PFSK-1 (cell line): ENCODE results near the gene TIMP1.

Experiments
- FOXP2 ChIP-seq: optimal IDR thresholded peaks from 2 replicates; pipeline ENCODE3; 2011; ENCODE audit warnings: borderline replicate concordance, control low read depth, inconsistent platforms; ENCODE audit not compliant: insufficient read depth; ENCODE audit errors: extremely low read length, extremely low read depth
- POLR2AphosphoS5 ChIP-seq: IDR thresholded peaks from 2 replicates; pipeline ENCODE4 v1.6.1; 2012; ENCODE audit warnings: low read depth, mild to moderate bottlenecking, control low read depth, low read length, moderate library complexity
- SIN3A ChIP-seq: IDR thresholded peaks from 2 replicates; pipeline ENCODE4 v1.6.1; 2012; ENCODE audit warnings: mild to moderate bottlenecking, low read length, moderate library complexity, borderline replicate concordance; ENCODE audit not compliant: insufficient read depth
- TAF1 ChIP-seq: IDR thresholded peaks from 2 replicates; pipeline ENCODE4 v1.6.1; 2012; ENCODE audit warnings: low read length, control low read depth, borderline replicate concordance; ENCODE audit not compliant: insufficient read depth
- TF ChIP-seq, protein P1 (sequence below), 2 experiments: IDR thresholded peaks; 2 replicates each; pipeline versions ENCODE4 v1.6.1 to v1.8.0; 2011 to 2012; ENCODE audit warnings: low read depth in 2 of 2, low read length in 2 of 2, control low read depth in 1 of 2, inconsistent platforms in 1 of 2, mild to moderate bottlenecking in 1 of 2, moderate library complexity in 1 of 2; ENCODE audit not compliant: insufficient read depth in 1 of 2

TIMP1 gene

DNA sequence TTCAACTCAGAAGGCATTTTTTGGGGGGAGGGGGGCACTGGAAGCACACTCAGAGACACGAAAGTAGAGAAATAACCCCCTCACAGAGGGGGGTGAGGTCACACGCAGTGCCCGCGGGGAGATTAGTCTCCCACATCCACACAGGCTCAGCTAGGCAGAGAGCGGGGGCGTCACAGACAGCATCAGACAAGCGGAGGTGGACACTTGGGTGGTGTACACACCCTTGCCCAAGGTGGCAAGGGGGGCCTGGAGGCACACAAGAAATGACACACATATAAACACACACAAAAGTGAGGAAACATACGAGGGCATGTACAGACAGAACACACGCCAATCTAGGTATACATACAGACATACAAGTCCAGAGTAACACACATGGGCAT is 38.1 kb downstream of the TIMP1 start:
- TF ChIP-seq FOXP2 (no peak), TAF1 (no peak), POLR2AphosphoS5 (no peak), SIN3A (no peak)
- TF ChIP-seq, protein P1, sequence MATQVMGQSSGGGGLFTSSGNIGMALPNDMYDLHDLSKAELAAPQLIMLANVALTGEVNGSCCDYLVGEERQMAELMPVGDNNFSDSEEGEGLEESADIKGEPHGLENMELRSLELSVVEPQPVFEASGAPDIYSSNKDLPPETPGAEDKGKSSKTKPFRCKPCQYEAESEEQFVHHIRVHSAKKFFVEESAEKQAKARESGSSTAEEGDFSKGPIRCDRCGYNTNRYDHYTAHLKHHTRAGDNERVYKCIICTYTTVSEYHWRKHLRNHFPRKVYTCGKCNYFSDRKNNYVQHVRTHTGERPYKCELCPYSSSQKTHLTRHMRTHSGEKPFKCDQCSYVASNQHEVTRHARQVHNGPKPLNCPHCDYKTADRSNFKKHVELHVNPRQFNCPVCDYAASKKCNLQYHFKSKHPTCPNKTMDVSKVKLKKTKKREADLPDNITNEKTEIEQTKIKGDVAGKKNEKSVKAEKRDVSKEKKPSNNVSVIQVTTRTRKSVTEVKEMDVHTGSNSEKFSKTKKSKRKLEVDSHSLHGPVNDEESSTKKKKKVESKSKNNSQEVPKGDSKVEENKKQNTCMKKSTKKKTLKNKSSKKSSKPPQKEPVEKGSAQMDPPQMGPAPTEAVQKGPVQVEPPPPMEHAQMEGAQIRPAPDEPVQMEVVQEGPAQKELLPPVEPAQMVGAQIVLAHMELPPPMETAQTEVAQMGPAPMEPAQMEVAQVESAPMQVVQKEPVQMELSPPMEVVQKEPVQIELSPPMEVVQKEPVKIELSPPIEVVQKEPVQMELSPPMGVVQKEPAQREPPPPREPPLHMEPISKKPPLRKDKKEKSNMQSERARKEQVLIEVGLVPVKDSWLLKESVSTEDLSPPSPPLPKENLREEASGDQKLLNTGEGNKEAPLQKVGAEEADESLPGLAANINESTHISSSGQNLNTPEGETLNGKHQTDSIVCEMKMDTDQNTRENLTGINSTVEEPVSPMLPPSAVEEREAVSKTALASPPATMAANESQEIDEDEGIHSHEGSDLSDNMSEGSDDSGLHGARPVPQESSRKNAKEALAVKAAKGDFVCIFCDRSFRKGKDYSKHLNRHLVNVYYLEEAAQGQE (IDR thresholded peaks at IDR 0.05; ENCODE audit: insufficient read depth in 1 of 2, low read depth in 2 of 2, low read length in 2 of 2) = no peak

DNA sequence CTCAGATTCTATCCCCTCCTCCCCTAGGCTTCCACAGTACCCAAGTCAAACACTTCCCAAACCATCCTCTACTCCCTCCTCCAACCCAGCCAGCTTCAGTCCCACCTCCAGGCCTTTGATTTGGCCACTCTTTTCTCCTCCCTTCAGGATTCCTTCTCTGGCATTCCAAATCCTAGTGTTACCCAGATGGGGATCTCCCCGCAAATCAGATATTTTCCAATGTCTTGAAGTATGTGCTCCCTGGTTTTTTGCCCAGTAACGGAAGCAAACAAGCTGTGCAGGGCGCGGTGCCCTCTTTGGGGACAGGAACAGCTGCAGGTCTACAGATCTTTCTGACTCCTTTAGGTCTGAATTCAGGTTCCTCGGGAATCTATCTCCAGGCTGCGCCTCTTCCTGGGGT is 39.6 kb downstream of the TIMP1 start:
- no peak for TF ChIP-seq POLR2AphosphoS5
- no peak for TF ChIP-seq TAF1
- no peak for TF ChIP-seq SIN3A
- TF ChIP-seq FOXP2 = no peak
- TF ChIP-seq, protein P1 (IDR thresholded peaks at IDR 0.05; ENCODE audit: insufficient read depth in 1 of 2, low read depth in 2 of 2, low read length in 2 of 2) = no peak

- TF ChIP-seq FOXP2 (no peak), SIN3A (no peak), POLR2AphosphoS5 (no peak), TAF1 (no peak)
- TF ChIP-seq, protein P1 (IDR thresholded peaks at IDR 0.05; ENCODE audit: insufficient read depth in 1 of 2, low read depth in 2 of 2, low read length in 2 of 2) = no peak
Observed at GRCh38 chrX:47623540-47624027, 41.3 kb downstream of the TIMP1 start.

- TF ChIP-seq FOXP2 (no peak), POLR2AphosphoS5 (no peak), TAF1 (no peak), SIN3A (no peak)
- TF ChIP-seq, protein P1 (IDR thresholded peaks at IDR 0.05; ENCODE audit: insufficient read depth in 1 of 2, low read depth in 2 of 2, low read length in 2 of 2) = no peak
Observed at GRCh38 chrX:47625365-47625764, 43.1 kb downstream of the TIMP1 start.

DNA sequence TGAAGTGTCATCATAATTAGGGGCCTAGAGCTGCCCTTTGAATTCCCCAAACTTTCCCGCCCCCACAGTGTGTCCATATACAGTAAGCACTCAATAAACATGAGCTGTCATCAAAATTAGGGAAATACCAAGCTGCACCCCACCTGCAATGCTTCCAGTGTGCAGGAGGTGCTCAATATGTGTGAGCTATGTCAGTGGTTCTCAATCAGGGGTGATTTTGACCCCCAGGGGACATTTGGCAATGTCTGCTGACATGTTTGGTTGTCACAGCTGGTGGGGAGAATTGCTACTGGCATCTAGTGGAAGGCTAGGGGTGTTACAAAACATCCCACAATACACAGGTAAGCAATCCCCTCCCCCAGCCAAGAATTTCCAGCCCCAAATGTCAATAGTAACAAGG is 46.7 kb downstream of the TIMP1 start:
- no peak for TF ChIP-seq TAF1
- TF ChIP-seq, protein P1 (IDR thresholded peaks at IDR 0.05; ENCODE audit: insufficient read depth in 1 of 2, low read depth in 2 of 2, low read length in 2 of 2) = no peak
